ENCODE measurements around the gene TP63. TPM values are rescaled to one million over a fixed set of nuclear protein-coding genes. Genes with fewer than 3 reads are reported as not detected.
"Not testable (repeated sequence)": the region's sequence is repeated elsewhere in the genome, so short reads cannot be mapped to it uniquely, and the experiment has no call there.

Gene TP63
- polyA plus RNA-seq, 2 of the 4 experiments (the other 2 are of a cell fraction) = 1.5 to 5.4 TPM

DNA sequence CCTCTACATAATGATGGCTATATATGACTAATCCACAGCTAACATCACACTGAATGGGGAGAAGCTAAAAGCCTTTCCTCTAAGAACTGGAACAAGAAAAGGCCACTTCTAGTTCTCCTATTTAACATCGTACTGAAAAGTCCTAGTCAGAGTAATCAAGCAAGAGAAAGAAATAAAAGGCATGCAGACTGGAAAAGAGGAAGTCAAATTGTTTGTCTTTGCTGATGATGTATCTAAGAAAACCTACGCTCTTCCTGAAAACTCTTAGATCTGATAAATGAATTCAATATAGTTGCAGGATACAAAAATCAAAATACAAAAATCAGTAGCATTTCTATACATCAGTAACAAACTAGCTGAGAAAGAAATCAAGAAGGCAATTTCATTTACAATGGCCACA lies 116.9 kb downstream of the TP63 start:
- FAIRE-seq = no peak
- ChIA-PET CTCF (no interaction called here), POLR2A (no interaction called here)
- Histone ChIP-seq H3K9me3 (peaks cover 24% of the 10 kb centered on the region; the same call in 2 of the 3 replicates), H3K4me3 (no peak overlapping the region), H3K4me2 (no peak overlapping the region), H3K27ac (no peak overlapping the region), H3K4me1 (no peaks in the 10 kb centered on the region)
- TF ChIP-seq HDAC2 (IDR thresholded peaks at IDR 0.05) (no peak), POLR2A (IDR thresholded peaks at IDR 0.05; ENCODE audit: low read length) (no peak), PHF8 (IDR thresholded peaks at IDR 0.05; ENCODE audit: borderline replicate concordance, low read depth) (no peak), NR3C1 (IDR thresholded peaks at IDR 0.05) (no peak), EHMT2 (IDR thresholded peaks at IDR 0.05; ENCODE audit: low read depth) (no peak), ZFP36 (IDR thresholded peaks at IDR 0.05; ENCODE audit: borderline replicate concordance, partially characterized antibody) (no peak), CBX2 (IDR thresholded peaks at IDR 0.05; ENCODE audit: borderline replicate concordance, low read depth) (no peak), PBX3 (IDR thresholded peaks at IDR 0.05) (no peak), EHF (CRISPR knock-in tag; IDR thresholded peaks at IDR 0.05) (no peak), CEBPB (IDR thresholded peaks at IDR 0.05) (no peak), POLR2AphosphoS2 (conservative IDR thresholded peaks at IDR 0.05; ENCODE audit: low read length) (no peak), MAFK (IDR thresholded peaks at IDR 0.05; ENCODE audit: partially characterized antibody) (no peak), HEYL (CRISPR knock-in tag; IDR thresholded peaks at IDR 0.05) (no peak)
- ATAC-seq = no peak
- 89% methylated on average over 2 of the region's 2 CpGs for WGBS (ENCODE audit: missing lambda C conversion rate)
- DNase-seq (ENCODE audit: low read depth in 1 of 2, low spot score in 1 of 2) = no peak

GRCh38 chr3:189750972-189751371 lies 119.8 kb downstream of the TP63 start:
- H3K4me3 ChIP-seq; H3K9me3 ChIP-seq; CTCF ChIA-PET; ATAC-seq; POLR2A ChIA-PET; FAIRE-seq; H3K4me1 ChIP-seq; DNase-seq (ENCODE audit: low read depth in 1 of 2, low spot score in 1 of 2); H3K4me2 ChIP-seq; H3K27ac ChIP-seq: not testable (repeated sequence)
- 95% methylated on average over 4 of the region's 4 CpGs for WGBS (ENCODE audit: missing lambda C conversion rate)

DNA sequence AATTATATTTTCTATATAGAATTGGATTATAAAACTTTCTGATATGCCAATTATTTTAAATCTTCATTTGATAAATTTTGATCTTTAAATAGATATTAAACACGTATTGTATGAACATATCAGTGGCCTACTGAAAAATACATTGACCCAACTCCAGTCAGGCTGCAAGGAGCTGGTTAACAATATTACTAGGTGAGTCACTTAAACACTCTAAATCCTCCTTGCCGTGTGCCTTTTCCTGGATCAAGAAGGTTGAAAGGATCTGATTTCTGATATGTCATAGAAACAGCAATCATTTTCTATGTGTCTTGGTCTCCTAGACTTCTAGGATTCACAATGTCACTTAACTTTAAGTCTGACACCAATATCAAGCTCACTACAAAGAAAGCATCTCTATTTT lies 123.2 kb downstream of the TP63 start:
- 82% methylated on average over 2 of the region's 2 CpGs for WGBS (ENCODE audit: missing lambda C conversion rate)
- CTCF ChIA-PET = no interaction called here
- no peak for DNase-seq (ENCODE audit: low read depth in 1 of 2, low spot score in 1 of 2)
- Histone ChIP-seq H3K9me3 (no peaks in the 10 kb centered on the region; the same call in 2 of the 3 replicates), H3K4me1 (peaks cover 17% of the 10 kb centered on the region), H3K4me2 (no peak overlapping the region), H3K27ac (no peak overlapping the region), H3K4me3 (no peak overlapping the region)
- no peak for TF ChIP-seq MAZ (IDR thresholded peaks at IDR 0.05; ENCODE audit: borderline replicate concordance, low read depth, low read length)
- TF ChIP-seq BHLHE40 (IDR thresholded peaks at IDR 0.05; ENCODE audit: low read depth, low read length) = no peak
- TF ChIP-seq ZC3H11A (IDR thresholded peaks at IDR 0.05) = no peak
- TF ChIP-seq, protein P1, sequence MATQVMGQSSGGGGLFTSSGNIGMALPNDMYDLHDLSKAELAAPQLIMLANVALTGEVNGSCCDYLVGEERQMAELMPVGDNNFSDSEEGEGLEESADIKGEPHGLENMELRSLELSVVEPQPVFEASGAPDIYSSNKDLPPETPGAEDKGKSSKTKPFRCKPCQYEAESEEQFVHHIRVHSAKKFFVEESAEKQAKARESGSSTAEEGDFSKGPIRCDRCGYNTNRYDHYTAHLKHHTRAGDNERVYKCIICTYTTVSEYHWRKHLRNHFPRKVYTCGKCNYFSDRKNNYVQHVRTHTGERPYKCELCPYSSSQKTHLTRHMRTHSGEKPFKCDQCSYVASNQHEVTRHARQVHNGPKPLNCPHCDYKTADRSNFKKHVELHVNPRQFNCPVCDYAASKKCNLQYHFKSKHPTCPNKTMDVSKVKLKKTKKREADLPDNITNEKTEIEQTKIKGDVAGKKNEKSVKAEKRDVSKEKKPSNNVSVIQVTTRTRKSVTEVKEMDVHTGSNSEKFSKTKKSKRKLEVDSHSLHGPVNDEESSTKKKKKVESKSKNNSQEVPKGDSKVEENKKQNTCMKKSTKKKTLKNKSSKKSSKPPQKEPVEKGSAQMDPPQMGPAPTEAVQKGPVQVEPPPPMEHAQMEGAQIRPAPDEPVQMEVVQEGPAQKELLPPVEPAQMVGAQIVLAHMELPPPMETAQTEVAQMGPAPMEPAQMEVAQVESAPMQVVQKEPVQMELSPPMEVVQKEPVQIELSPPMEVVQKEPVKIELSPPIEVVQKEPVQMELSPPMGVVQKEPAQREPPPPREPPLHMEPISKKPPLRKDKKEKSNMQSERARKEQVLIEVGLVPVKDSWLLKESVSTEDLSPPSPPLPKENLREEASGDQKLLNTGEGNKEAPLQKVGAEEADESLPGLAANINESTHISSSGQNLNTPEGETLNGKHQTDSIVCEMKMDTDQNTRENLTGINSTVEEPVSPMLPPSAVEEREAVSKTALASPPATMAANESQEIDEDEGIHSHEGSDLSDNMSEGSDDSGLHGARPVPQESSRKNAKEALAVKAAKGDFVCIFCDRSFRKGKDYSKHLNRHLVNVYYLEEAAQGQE (IDR thresholded peaks at IDR 0.05) = no peak
- TF ChIP-seq RNF2 (IDR thresholded peaks at IDR 0.05; ENCODE audit: borderline replicate concordance, low read depth) = no peak
- TF ChIP-seq EP300 (IDR thresholded peaks at IDR 0.05) = no peak
- no peak for TF ChIP-seq ZSCAN20 (CRISPR knock-in tag; IDR thresholded peaks at IDR 0.05)
- TF ChIP-seq GATA3 (IDR thresholded peaks at IDR 0.05; ENCODE audit: borderline replicate concordance) = no peak
- TF ChIP-seq CHD4 (IDR thresholded peaks at IDR 0.05; ENCODE audit: borderline replicate concordance) = no peak
- TF ChIP-seq FOXS1 (CRISPR knock-in tag; IDR thresholded peaks at IDR 0.05) = no peak
- no peak for TF ChIP-seq JUN (IDR thresholded peaks at IDR 0.05)
- POLR2A ChIA-PET = no interaction called here
- no peak for ATAC-seq
- no peak for FAIRE-seq

All from A549 (cell line).